HepG2 (cell line): ENCODE data around the gene COG8. TPM values are rescaled to one million over a fixed set of nuclear protein-coding genes. Genes with fewer than 3 reads are reported as not detected.

Source experiments
- BRD4 ChIP-seq: sonication (generic); formaldehyde crosslinking; IDR thresholded peaks from 2 replicates; pipeline ENCODE4 v1.4.0; 2020; ENCODE audit warnings: missing genetic modification reagents
- CEBPZ ChIP-seq: IDR thresholded peaks from 2 replicates; pipeline ENCODE4 v1.6.1; 2012; ENCODE audit warnings: low read length, improper control_type of control experiment
- CREBL2 ChIP-seq: sonication (generic); formaldehyde crosslinking; IDR thresholded peaks from 2 replicates; pipeline ENCODE4 v1.8.1; 2023; ENCODE audit warnings: missing genetic modification reagents, mild to moderate bottlenecking, borderline replicate concordance
- FOXP1 ChIP-seq, 2 experiments: fragments of 450-650 bp in 1 of 2; IDR thresholded peaks; 2 replicates each; pipeline ENCODE4 v1.6.1; 2017 to 2018; ENCODE audit warnings: antibody characterized with exemption in 1 of 2
- RBAK ChIP-seq: sonication (generic); formaldehyde crosslinking; IDR thresholded peaks from 2 replicates; pipeline ENCODE4 v1.5.1; 2020; ENCODE audit warnings: mild to moderate bottlenecking, missing genetic modification reagents
- RBM22 ChIP-seq: fragments of 200-400 bp; formaldehyde crosslinking; optimal IDR thresholded peaks from 2 replicates; pipeline ENCODE3; 2017; ENCODE audit warnings: mild to moderate bottlenecking, low read length, moderate library complexity
- REST ChIP-seq, 2 experiments: IDR thresholded peaks; 2 replicates each; pipeline ENCODE4 v1.6.1; 2011 to 2012; ENCODE audit warnings: low read length in 2 of 2, borderline replicate concordance in 1 of 2, low read depth in 1 of 2, mild to moderate bottlenecking in 1 of 2, moderate library complexity in 1 of 2
- SMAD1 ChIP-seq: sonication (generic); formaldehyde crosslinking; IDR thresholded peaks from 2 replicates; pipeline ENCODE4 v1.4.0; 2020; ENCODE audit warnings: missing genetic modification reagents, low read depth, mild to moderate bottlenecking, borderline replicate concordance
- SRY ChIP-seq: sonication (generic); formaldehyde crosslinking; IDR thresholded peaks from 2 replicates; pipeline ENCODE4 v1.8.0; 2022; ENCODE audit warnings: mild to moderate bottlenecking, missing genetic modification reagents
- TGIF2 ChIP-seq: IDR thresholded peaks from 2 replicates; pipeline ENCODE4 v1.6.1; 2016; ENCODE audit warnings: control low read depth, missing compliant biosample characterization
- ZBTB3 ChIP-seq: sonication (generic); formaldehyde crosslinking; IDR thresholded peaks from 2 replicates; pipeline ENCODE4 v1.4.0; 2020; ENCODE audit warnings: low read depth, mild to moderate bottlenecking, moderate library complexity, missing genetic modification reagents, borderline replicate concordance
- ZNF274 ChIP-seq: sonication (generic); formaldehyde crosslinking; IDR thresholded peaks from 2 replicates; pipeline ENCODE4 v1.5.1; 2020; ENCODE audit warnings: mild to moderate bottlenecking, missing genetic modification reagents
- ZNF337 ChIP-seq: sonication (generic); formaldehyde crosslinking; IDR thresholded peaks from 2 replicates; pipeline ENCODE4 v1.5.1; 2020; ENCODE audit warnings: missing genetic modification reagents, low read depth, mild to moderate bottlenecking, borderline replicate concordance
- ZNF33B ChIP-seq: sonication (generic); formaldehyde crosslinking; IDR thresholded peaks from 2 replicates; pipeline ENCODE4 v1.5.1; 2020; ENCODE audit warnings: mild to moderate bottlenecking, missing genetic modification reagents
- ZNF430 ChIP-seq: sonication (generic); formaldehyde crosslinking; IDR thresholded peaks from 2 replicates; pipeline ENCODE4 v1.9.0; 2021; ENCODE audit warnings: mild to moderate bottlenecking, missing genetic modification reagents
- ZNF770 ChIP-seq: sonication (generic); formaldehyde crosslinking; IDR thresholded peaks from 2 replicates; pipeline ENCODE4 v1.5.0; 2020; ENCODE audit warnings: mild to moderate bottlenecking, missing genetic modification reagents
- ZNF784 ChIP-seq: sonication (generic); formaldehyde crosslinking; IDR thresholded peaks from 2 replicates; pipeline ENCODE4 v1.5.1; 2020; ENCODE audit warnings: missing genetic modification reagents, mild to moderate bottlenecking, borderline replicate concordance
- ZSCAN30 ChIP-seq: sonication (generic); formaldehyde crosslinking; IDR thresholded peaks from 2 replicates; pipeline ENCODE4 v1.5.0; 2020; ENCODE audit warnings: mild to moderate bottlenecking, missing genetic modification reagents
- polyA plus RNA-seq, 8 experiments: library from polyadenylated mRNA; depleted of rRNA in 3 of 8; stranded (reverse) in 7 of 8; unstranded in 1 of 8; fragments of >200 nt; fragmentation: Illumina TruSeq in 4 of 8; extraction: Trizol in 4 of 8; gene quantifications; 2 replicates each; pipeline versions ENCODE4 v1.2.1 to v1.2.3, GENCODE V29; 2011 to 2016; ENCODE audit warnings: low read depth in 4 of 8, missing spikeins in 1 of 8, mixed read lengths in 1 of 8; ENCODE audit not compliant: insufficient read depth in 1 of 8
- total RNA-seq, 5 experiments: library from RNA; depleted of rRNA; stranded (reverse); fragments of >200 nt; fragmentation: Illumina TruSeq; extraction: Trizol; gene quantifications; 2 replicates each; pipeline ENCODE4 v1.2.3, GENCODE V29; 2016; ENCODE audit warnings: low read depth in 1 of 5

The COG8 gene
- total and polyA plus RNA-seq, 2 of the 13 experiments (the other 11 are each of a cell fraction or from before 2014, with no cell fraction given): 45.5 to 52.1 TPM

- TF ChIP-seq REST (IDR thresholded peaks at IDR 0.05; ENCODE audit: borderline replicate concordance in 1 of 2, low read depth in 1 of 2, low read length in 2 of 2): peak in 1 of 2 experiments; percentile 52; a peak in 1 of 4 replicates
- TF ChIP-seq SMAD1 (CRISPR knock-in tag): peak; percentile 89
- TF ChIP-seq ZNF430 (CRISPR knock-in tag): peak; percentile 98
- TF ChIP-seq ZNF33B: peak; percentile 59
- peak; percentile 63; the same call in 1 of the 2 replicates for TF ChIP-seq CREBL2 (CRISPR knock-in tag)
- TF ChIP-seq ZNF337 (CRISPR knock-in tag): peak; percentile 84
- TF ChIP-seq RBM22: peak; percentile 58
- TF ChIP-seq CEBPZ: no peak
- peak; percentile 82 for TF ChIP-seq SRY
- no peak for TF ChIP-seq RBAK (CRISPR knock-in tag)
- TF ChIP-seq ZNF770 (CRISPR knock-in tag): peak; percentile 64
- peak; percentile 81; the same call in 1 of the 2 replicates for TF ChIP-seq ZNF784
- TF ChIP-seq ZBTB3 (CRISPR knock-in tag): no peak
- TF ChIP-seq ZNF274 (CRISPR knock-in tag): peak; percentile 81
- 0 out of 2 replicates have a peak, but pooled peaks have one; percentile 28 for TF ChIP-seq FOXP1 (IDR thresholded peaks at IDR 0.05)
- peak; percentile 58 for TF ChIP-seq FOXP1 (CRISPR knock-in tag; IDR thresholded peaks at IDR 0.05)
- 0 out of 2 replicates have a peak, but pooled peaks have one; percentile 84 for TF ChIP-seq ZSCAN30 (CRISPR knock-in tag)
- TF ChIP-seq BRD4 (CRISPR knock-in tag): peak; percentile 89
- TF ChIP-seq TGIF2 (CRISPR knock-in tag): peak; percentile 44; the same call in 1 of the 2 replicates
Measured at GRCh38 chr16:69339289-69340094, at the start of gene COG8, which contains the start of gene NIP7 (continued).
